ENCODE measurements around the gene AKAP10.

Gene AKAP10

DNA sequence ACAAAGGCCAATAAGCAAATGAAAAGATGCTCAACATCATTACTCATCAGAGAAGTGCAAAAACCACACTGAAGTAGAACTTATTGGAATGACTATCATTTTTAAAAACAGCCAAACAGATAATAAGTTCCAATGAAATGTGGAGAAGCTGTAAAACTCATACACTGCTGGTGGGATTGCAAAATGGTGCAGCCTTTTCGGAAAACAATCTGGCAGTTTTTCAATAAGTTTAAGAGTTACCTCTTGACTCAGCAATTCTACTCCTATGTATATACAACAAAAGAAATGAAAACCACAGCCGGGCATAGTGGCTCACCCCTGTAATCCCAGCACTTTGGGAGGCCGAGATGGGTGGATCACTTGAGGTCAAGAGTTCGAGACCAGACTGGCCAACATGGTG is 49.3 kb downstream of the AKAP10 start:
- DNase-seq (ENCODE audit: low spot score), result no peak
- in situ Hi-C loops (cut with MboI; ENCODE audit: low pct_unique_long_range_greater_than_20kb, low sequenced_read_pairs, unreplicated experiment), result no loop called here
- TF ChIP-seq, protein P1, sequence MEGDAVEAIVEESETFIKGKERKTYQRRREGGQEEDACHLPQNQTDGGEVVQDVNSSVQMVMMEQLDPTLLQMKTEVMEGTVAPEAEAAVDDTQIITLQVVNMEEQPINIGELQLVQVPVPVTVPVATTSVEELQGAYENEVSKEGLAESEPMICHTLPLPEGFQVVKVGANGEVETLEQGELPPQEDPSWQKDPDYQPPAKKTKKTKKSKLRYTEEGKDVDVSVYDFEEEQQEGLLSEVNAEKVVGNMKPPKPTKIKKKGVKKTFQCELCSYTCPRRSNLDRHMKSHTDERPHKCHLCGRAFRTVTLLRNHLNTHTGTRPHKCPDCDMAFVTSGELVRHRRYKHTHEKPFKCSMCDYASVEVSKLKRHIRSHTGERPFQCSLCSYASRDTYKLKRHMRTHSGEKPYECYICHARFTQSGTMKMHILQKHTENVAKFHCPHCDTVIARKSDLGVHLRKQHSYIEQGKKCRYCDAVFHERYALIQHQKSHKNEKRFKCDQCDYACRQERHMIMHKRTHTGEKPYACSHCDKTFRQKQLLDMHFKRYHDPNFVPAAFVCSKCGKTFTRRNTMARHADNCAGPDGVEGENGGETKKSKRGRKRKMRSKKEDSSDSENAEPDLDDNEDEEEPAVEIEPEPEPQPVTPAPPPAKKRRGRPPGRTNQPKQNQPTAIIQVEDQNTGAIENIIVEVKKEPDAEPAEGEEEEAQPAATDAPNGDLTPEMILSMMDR (IDR thresholded peaks at IDR 0.05; ENCODE audit: extremely low read depth, insufficient read depth, missing control alignments), result no peak

DNA sequence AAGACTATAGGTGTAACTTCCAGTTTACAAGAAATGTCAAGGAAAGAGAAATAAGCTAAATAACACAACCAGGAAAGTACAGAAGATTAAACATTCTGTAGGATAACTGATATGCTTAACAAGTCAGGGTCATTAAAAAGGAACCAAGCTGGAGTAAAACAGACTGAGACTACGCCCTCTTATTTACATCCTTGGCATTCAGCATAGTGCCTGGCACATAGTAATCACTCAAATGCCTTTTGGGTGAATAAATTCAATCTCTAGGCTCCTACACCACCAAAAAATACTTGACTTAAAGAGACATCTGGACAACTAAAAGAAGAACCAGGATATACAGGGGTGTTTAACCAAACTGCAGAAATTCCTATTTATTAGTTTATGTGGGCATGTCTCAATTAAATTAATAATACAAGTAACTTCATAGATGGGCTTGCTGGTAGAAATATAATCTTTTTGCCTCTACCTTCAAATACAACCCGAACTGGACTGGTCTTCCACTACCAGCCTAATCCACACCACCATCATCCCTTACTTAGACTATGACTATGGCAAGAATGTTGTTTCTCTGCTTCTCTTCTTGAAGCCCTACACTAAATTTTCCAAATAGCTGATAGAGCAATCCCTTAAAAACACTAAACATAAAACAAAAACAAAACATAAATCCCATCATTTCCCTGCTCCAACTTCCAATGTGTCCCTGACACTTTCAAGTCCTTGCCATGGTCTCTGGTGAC is 62.2 kb downstream of the AKAP10 start:
- in situ Hi-C loops (cut with MboI; ENCODE audit: low pct_unique_long_range_greater_than_20kb, low sequenced_read_pairs, unreplicated experiment), result no loop called here
- TF ChIP-seq, protein P1 (IDR thresholded peaks at IDR 0.05; ENCODE audit: extremely low read depth, insufficient read depth, missing control alignments), result no peak
- no peak for DNase-seq (ENCODE audit: low spot score)

DNA sequence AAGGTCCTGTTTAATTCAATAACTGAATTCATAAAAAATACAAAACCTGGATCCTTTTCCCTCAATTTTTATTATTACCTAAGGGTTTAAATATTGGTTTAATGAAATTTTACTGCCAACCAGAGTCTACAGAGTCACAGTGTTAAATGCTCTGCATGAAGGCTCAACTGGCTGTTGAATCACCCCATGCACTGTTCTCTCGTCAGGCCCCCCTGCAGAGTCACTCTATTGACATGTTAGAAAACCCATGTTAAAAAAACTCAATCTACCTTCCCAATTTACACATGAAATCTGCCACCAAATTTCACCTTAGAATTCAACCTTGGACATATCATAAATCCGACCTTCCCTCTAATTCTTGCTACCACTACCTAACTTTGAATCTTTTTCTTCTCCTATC is 66.6 kb downstream of the AKAP10 start:
- TF ChIP-seq, protein P1 (IDR thresholded peaks at IDR 0.05; ENCODE audit: extremely low read depth, insufficient read depth, missing control alignments), result no peak
- DNase-seq (ENCODE audit: low spot score), result no peak
- in situ Hi-C loops (cut with MboI; ENCODE audit: low pct_unique_long_range_greater_than_20kb, low sequenced_read_pairs, unreplicated experiment), result no loop called here

DNA sequence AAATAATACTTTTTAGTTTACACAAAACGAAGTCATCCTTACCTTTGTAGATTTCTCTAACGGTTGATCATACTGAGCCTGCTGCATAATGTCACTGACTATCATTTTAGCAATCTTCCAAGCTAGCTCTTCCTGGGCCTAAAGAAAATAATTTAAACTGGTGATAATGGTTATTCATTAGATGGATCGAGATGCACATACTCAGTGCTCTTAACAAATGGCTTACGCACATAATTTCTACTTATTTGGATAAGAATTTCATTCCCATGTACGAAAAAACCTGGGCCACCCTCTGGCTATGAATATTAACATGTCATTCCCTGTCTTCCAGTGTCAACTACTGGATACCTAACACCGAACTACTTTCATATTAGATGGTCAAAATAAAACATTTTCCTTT is 68.5 kb downstream of the AKAP10 start:
- TF ChIP-seq, protein P1 (IDR thresholded peaks at IDR 0.05; ENCODE audit: extremely low read depth, insufficient read depth, missing control alignments), result no peak
- in situ Hi-C loops (cut with MboI; ENCODE audit: low pct_unique_long_range_greater_than_20kb, low sequenced_read_pairs, unreplicated experiment), result no loop called here
- no peak for DNase-seq (ENCODE audit: low spot score)

DNA sequence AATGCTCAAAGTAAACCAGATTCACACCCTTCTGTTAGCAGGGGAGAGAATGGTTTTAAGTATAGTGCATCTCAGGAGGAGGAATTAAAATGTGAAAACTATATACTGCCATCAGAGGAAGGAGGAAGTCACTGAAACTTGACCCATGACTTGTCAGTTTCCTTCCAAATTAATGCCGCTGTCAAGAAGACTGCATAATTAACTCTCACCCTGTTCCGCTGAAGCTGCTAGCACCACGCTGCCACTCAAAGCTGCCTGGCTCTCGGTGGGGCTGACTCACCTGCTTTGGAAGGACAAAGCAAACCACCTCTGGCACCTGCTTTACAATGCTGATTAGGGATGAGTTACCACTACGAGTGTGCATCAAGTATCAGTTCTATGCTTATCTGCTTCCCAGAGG is 72.1 kb downstream of the AKAP10 start:
- in situ Hi-C loops (cut with MboI; ENCODE audit: low pct_unique_long_range_greater_than_20kb, low sequenced_read_pairs, unreplicated experiment), result no loop called here
- TF ChIP-seq, protein P1 (IDR thresholded peaks at IDR 0.05; ENCODE audit: extremely low read depth, insufficient read depth, missing control alignments), result no peak
- no peak for DNase-seq (ENCODE audit: low spot score)

DNA sequence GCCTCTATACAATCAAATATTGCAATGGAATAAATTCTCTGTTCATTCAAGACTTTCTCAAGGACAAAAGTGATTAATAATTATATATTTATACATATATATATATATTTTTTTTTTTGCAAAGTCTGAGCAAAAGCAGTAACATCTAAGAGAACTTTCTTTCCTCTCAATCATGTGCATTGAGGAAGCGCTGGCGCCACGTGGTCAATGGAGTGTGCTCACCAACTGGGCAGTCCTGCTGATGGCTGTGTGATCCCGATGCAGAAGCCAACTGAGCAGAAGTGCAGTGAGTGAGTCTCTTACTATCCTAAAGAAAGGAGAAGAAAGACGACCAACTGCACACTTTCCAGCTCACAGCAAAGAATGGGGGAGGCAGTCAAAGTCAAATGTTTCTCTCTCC is 72.7 kb downstream of the AKAP10 start:
- TF ChIP-seq, protein P1 (IDR thresholded peaks at IDR 0.05; ENCODE audit: extremely low read depth, insufficient read depth, missing control alignments), result no peak
- in situ Hi-C loops (cut with MboI; ENCODE audit: low pct_unique_long_range_greater_than_20kb, low sequenced_read_pairs, unreplicated experiment), result no loop called here

More for the DNA sequence above, 72.7 kb downstream of the AKAP10 start:
- DNase-seq (ENCODE audit: low spot score), result no peak

Measured in GM13977 (cell line).